ENCODE results near the gene LIPA.
"Not testable (repeated sequence)": the region's sequence is repeated elsewhere in the genome, so short reads cannot be mapped to it uniquely, and the experiment has no call there.

LIPA gene

GRCh38 chr10:89207801-89208551, 43.6 kb downstream of the LIPA start:
- no peak for DNase-seq (ENCODE audit: low spot score)

GRCh38 chr10:89207181-89207800, 44.3 kb downstream of the LIPA start, which contains the start of gene CH25H:
Gene CH25H, minus strand, starts transcription at chr10:89207317. Its CDS starts 25 bp downstream, at chr10:89207292.
- no peak for DNase-seq (ENCODE audit: low spot score)

GRCh38 chr10:89206402-89207180, 45.0 kb downstream of the LIPA start:
- DNase-seq (ENCODE audit: low spot score): no peak

- DNase-seq (ENCODE audit: low spot score): no peak
Observed at GRCh38 chr10:89204621-89205185, 46.9 kb downstream of the LIPA start.

- no peak for DNase-seq (ENCODE audit: low spot score)
Observed at GRCh38 chr10:89203237-89203636, 48.3 kb downstream of the LIPA start.

GRCh38 chr10:89202033-89202425, 49.5 kb downstream of the LIPA start:
- no peak for DNase-seq (ENCODE audit: low spot score)

GRCh38 chr10:89201345-89202032, 50.1 kb downstream of the LIPA start:
- no peak for DNase-seq (ENCODE audit: low spot score)

- DNase-seq (ENCODE audit: low spot score): no peak
Observed at GRCh38 chr10:89197473-89197872, 54.1 kb downstream of the LIPA start.

- DNase-seq (ENCODE audit: low spot score): not testable (repeated sequence)
Observed at GRCh38 chr10:89191301-89191700, 60.3 kb downstream of the LIPA start.

GRCh38 chr10:89189211-89189734, 62.3 kb downstream of the LIPA start:
- no peak for DNase-seq (ENCODE audit: low spot score)

GRCh38 chr10:89185658-89186057, 65.9 kb downstream of the LIPA start:
- DNase-seq (ENCODE audit: low spot score): no peak

GRCh38 chr10:89184638-89185037, 66.9 kb downstream of the LIPA start:
- no peak for DNase-seq (ENCODE audit: low spot score)

GRCh38 chr10:89183571-89183970, 68.0 kb downstream of the LIPA start:
- DNase-seq (ENCODE audit: low spot score): no peak

GRCh38 chr10:89182894-89183293, 68.7 kb downstream of the LIPA start:
- DNase-seq (ENCODE audit: low spot score): no peak

- no peak for DNase-seq (ENCODE audit: low spot score)
Observed at GRCh38 chr10:89175816-89176215, 75.8 kb downstream of the LIPA start.

- DNase-seq (ENCODE audit: low spot score): no peak
Observed at GRCh38 chr10:89173075-89173474, 78.5 kb downstream of the LIPA start.

GRCh38 chr10:89171996-89172395, 79.6 kb downstream of the LIPA start:
- no peak for DNase-seq (ENCODE audit: low spot score)

GRCh38 chr10:89171263-89171872, 80.2 kb downstream of the LIPA start:
- DNase-seq (ENCODE audit: low spot score): no peak

GRCh38 chr10:89168354-89168900, 83.1 kb downstream of the LIPA start:
- DNase-seq (ENCODE audit: low spot score): not testable (repeated sequence)

GRCh38 chr10:89167915-89168314, 83.7 kb downstream of the LIPA start:
- no peak for DNase-seq (ENCODE audit: low spot score)

- no peak for DNase-seq (ENCODE audit: low spot score)
Observed at GRCh38 chr10:89165923-89166322, 85.7 kb downstream of the LIPA start.
